Right atrium auricular region (tissue), 2 donors: ENCODE data around the gene C10orf71. TPM values are rescaled to one million over a fixed set of nuclear protein-coding genes. Genes with fewer than 3 reads are reported as not detected.
A peak's percentile ranks its signal among the peaks of the same experiment; 100 is the strongest.

Source experiments
- DNase-seq: peaks from one replicate; pipeline ENCODE4 v3.0.0-alpha.2; 2019; ENCODE audit warnings: low spot score
- H3K27ac ChIP-seq, 2 donors: fragments of 200-600 bp; sonication (generic); 1 replicate in 1 of 2; 2 replicates in 1 of 2; pipeline ENCODE4 v1.5.1; 2016 to 2019
- H3K27me3 ChIP-seq, 2 donors: fragments of 200-600 bp; sonication (generic); one replicate each; pipeline versions ENCODE4 v1.5.1 to v1.6.0; 2017 to 2019
- H3K36me3 ChIP-seq: fragments of 200-600 bp; sonication (generic); one replicate; pipeline ENCODE4 v1.5.1; 2016
- H3K4me1 ChIP-seq, 2 donors: fragments of 200-600 bp; sonication (generic); one replicate each; pipeline versions ENCODE4 v1.5.1 to v1.6.0; 2017 to 2019
- H3K4me3 ChIP-seq, 2 donors: fragments of 200-600 bp; sonication (generic); 1 replicate in 1 of 2; 2 replicates in 1 of 2; pipeline ENCODE4 v1.5.1; 2017 to 2019; ENCODE audit warnings: mild to moderate bottlenecking in 1 of 2, moderate library complexity in 1 of 2
- H3K9me3 ChIP-seq, 2 donors: fragments of 200-600 bp; sonication (generic); one replicate each; pipeline ENCODE4 v1.5.1; 2019
- CTCF ChIP-seq, 2 donors: fragments of 200-600 bp; sonication (generic); IDR thresholded peaks; one replicate each; pipeline ENCODE4 v1.5.1; 2019; ENCODE audit warnings: antibody characterized with exemption in 2 of 2
- total RNA-seq, 2 donors: library from RNA; depleted of rRNA; stranded (reverse); fragments of >200 nt; gene quantifications; one replicate each; pipeline ENCODE4 v1.1.0, GENCODE V29; 2016

C10orf71 gene
- total RNA-seq, 2 donors from 2014 or later, result 34.9 to 48.2 TPM

DNA sequence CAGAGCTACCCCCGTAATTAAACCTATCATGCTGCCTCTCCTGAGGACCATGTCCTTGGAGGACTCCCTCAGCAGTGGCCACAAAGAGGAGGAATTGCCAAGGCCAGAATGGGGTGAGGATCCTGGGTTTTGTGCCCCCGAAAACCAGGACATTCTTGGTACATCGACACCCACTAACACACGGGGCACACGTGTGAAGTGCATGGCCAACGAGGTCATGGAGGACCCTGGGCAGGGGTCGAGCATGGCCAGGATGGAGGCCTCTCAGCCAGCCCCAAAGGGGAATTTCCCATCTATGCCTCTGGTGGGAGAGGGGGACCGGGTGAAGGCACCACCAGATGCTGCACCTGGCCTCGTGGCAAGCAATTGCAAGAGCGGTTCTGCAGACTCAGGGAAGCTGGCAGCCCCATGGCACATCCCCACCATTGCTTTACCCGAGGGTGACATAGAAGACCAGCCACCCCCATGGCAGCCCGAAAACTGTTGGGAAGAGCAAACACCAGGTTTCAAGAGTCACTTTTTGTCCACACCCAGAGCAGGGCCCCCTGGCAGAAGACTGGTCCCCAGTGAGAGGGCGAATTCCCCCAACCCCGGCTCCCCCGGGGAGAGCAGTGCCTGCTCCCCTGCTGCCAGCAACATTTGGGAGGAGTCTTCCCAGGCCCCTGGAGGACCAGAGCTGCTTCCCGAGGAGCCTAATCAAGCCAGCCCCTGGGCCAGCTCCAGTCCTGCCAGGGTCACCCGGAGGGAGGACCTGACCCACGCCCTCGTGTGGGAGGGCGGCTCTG, 26.4 kb downstream of the C10orf71 start:
- Histone ChIP-seq H3K9me3 (no peaks in the 10 kb centered on the region), H3K36me3 (peaks cover 19% of the 10 kb centered on the region), H3K4me3 (no peak overlapping the region), H3K4me1 (peaks cover 0 to 18% of the 10 kb centered on the region in 2 donors), H3K27me3 (no peaks in the 10 kb centered on the region), H3K27ac (no peak overlapping the region)
- DNase-seq, result peak; percentile 52
- no peak for TF ChIP-seq CTCF (IDR thresholded peaks at IDR 0.05)

- Histone ChIP-seq H3K27ac (no peak overlapping the region), H3K9me3 (no peaks in the 10 kb centered on the region), H3K4me3 (no peak overlapping the region), H3K36me3 (peaks cover 19% of the 10 kb centered on the region), H3K27me3 (no peaks in the 10 kb centered on the region), H3K4me1 (peaks cover 0 to 18% of the 10 kb centered on the region in 2 donors)
- peak; percentile 50 for DNase-seq
- no peak for TF ChIP-seq CTCF (IDR thresholded peaks at IDR 0.05)
Observed at GRCh38 chr10:49325916-49326783, 27.2 kb downstream of the C10orf71 start.

DNA sequence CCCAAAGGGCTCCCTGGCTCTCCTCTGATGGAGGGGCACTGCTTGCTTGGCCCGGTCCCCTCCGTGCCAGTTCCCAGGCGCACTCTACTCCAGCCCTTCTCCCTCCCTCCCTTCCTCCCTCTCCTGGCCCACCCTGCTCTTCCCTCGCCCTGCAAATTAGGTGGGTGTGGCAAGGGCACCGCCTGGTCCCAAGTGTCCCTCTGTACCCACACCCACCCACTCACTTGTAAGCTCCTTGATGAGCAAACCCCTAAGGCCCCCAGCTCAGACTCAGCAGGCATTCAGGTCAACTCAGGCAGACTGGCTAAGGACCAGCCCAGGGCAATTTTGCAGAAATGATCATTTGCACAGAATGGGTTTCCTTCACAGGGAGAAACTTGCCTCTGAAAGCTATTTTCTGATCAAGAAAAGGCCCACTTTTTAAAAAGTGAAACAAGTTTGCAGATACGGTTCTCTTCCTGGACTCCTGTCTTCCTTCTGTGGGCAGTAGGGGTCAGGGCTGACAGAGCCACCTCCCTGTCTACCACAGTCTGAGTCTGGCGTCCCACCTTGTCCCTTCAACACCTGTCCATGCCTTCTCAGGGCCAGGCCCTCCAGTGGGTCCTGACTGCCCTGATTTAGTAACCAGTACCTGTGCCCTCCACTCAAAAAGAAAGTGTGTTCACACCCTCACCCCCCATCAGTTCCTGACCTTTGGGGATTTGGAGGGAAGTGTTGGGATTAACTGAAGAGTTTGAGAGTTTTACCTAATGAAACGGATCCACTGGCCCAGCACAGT, 28.3 kb downstream of the C10orf71 start:
- no peaks in the 10 kb centered on the region for H3K27me3 ChIP-seq
- peak; percentile 30 for DNase-seq
- H3K4me1 ChIP-seq, result peaks cover 0 to 18% of the 10 kb centered on the region in 2 donors
- no peaks in the 10 kb centered on the region for H3K9me3 ChIP-seq
- peaks cover 19% of the 10 kb centered on the region for H3K36me3 ChIP-seq
- no peak for TF ChIP-seq CTCF (IDR thresholded peaks at IDR 0.05)
- no peak overlapping the region for H3K4me3 ChIP-seq
- H3K27ac ChIP-seq, result no peak overlapping the region

DNA sequence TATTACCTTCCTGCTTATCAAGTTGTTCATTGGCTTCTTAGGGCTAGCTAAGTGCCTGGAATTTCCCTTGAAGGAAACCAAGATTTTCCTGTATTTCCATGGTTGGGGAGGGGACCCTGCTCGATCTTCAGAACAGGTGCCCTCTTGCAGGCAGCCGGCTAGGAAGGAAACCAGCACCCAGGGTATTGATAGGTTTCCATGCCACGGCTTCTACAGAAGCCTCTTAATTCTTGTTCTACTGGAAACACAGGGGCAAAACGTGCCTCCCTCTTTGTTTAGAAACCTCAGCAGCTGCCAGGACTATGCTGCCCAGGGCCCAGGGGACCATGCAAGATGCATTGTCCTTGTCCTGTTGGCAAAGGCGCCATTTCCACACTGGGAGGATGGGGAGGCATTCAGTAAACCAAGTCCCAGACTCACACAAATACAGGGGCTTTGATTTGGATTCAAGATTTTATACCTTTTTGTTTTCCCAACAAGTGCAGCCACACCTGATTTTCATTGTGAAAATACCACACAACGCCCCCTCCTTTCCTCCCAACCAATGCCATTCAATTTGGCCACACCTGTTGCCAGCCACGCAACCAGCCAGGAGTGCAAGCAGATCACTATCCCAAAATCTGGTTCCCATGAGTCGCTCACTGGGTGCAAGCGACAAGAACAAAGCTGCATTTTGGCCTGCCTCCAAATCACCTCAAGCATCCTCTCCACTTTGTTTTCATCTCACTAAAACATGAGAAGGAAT, 29.6 kb downstream of the C10orf71 start:
- no peaks in the 10 kb centered on the region for H3K9me3 ChIP-seq
- H3K4me3 ChIP-seq, result no peak overlapping the region
- no peaks in the 10 kb centered on the region for H3K27me3 ChIP-seq
- H3K27ac ChIP-seq, result no peak overlapping the region
- H3K36me3 ChIP-seq, result peaks cover 13% of the 10 kb centered on the region
- TF ChIP-seq CTCF (IDR thresholded peaks at IDR 0.05), result no peak
- DNase-seq, result peak; percentile 16
- H3K4me1 ChIP-seq, result peaks cover 0 to 6% of the 10 kb centered on the region in 2 donors

DNA sequence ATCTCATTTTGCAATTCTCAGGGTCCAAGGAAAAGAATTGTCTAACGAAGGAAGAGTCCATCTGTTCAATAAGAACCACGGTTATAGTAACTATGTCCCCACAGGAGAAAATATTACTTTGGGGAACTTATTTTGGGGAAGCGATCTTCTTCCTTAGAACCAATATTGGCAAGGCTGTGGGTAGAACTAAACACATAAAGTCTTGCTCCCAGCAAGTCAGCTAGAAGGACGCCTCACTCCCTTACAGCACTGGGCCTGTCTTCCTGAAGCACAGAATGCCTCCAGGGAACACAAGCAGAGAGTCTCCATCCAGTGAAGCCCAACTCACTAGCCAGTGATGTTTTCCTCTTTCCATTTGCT, 30.2 kb downstream of the C10orf71 start:
- peaks cover 7% of the 10 kb centered on the region for H3K36me3 ChIP-seq
- no peaks in the 10 kb centered on the region for H3K9me3 ChIP-seq
- no peaks in the 10 kb centered on the region for H3K27me3 ChIP-seq
- peaks cover 0 to under 1% of the 10 kb centered on the region in 2 donors for H3K4me1 ChIP-seq
- TF ChIP-seq CTCF (IDR thresholded peaks at IDR 0.05), result no peak
- no peak overlapping the region for H3K4me3 ChIP-seq
- H3K27ac ChIP-seq, result no peak overlapping the region
- peak; percentile 30 for DNase-seq
